SW 1271 (cell line): Measurements from ENCODE around the gene ARHGAP35.
"Not testable (repeated sequence)": the region's sequence is repeated elsewhere in the genome, so short reads cannot be mapped to it uniquely, and the experiment has no call there.

ENCODE experiments used
- DNase-seq, 2 experiments: peaks; one replicate each; lab custom pipeline; 2025; lab: John Stamatoyannopoulos, UW

Gene ARHGAP35

DNA sequence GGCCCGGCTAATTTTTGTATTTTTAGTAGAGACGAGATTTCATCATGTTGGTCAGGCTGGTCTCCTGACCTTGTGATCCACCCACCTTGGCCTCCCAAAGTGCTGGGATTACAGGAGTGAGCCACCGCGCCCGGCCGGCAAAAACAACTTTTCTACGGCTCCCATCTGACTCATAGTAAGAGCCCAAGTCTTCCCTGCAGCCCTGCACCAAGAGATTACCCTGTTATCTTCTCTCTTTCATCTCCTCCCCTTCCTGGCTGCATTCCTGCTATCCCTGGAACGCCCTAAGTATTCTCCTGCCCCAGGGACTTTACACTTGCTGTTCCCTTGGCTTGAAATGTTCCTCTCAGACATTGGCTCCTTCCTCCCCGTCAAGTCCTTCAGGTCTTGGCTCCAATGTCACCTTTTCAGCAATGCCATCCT is 16.7 kb upstream of the ARHGAP35 start:
- no peak for DNase-seq

DNA sequence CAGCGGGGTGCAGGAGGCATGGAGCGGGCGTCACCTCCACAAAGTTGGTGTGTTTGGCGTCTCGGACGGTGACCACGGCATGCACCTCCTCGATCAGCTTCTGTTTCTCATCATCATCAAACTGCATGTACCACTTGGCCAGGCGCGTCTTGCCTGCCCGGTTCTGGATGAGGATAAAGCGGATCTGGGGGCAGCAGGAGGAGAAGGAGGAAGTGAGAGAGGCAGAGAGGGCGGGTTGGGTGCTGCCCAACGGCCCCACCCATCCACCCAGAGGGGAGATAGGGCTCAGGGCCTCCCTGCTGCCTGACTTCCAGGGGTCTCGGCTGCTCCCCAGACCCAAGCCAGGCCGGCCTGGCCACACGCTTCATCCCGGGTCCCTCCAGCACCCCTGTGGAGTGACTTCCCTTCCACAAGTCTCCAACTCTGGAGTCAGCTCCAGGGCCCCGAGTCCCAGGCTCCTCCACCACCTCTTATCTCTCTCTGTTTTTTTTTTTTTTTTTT is 14.8 kb upstream of the ARHGAP35 start:
- DNase-seq = no peak

GRCh38 chr19:46847528-46847927 is 13.3 kb upstream of the ARHGAP35 start:
- DNase-seq = no peak

GRCh38 chr19:46848389-46848788 is 12.4 kb upstream of the ARHGAP35 start:
- DNase-seq = no peak

GRCh38 chr19:46849610-46850009 is 11.2 kb upstream of the ARHGAP35 start:
- no peak for DNase-seq

GRCh38 chr19:46850228-46851203 is 10.3 kb upstream of the ARHGAP35 start, which contains the start of gene AP2S1:
TSS of gene AP2S1 (minus strand) at chr19:46850846. CDS start at chr19:46850766, 80 bp downstream.
- peak; percentile 97 for DNase-seq

GRCh38 chr19:46852830-46853229 is 8.0 kb upstream of the ARHGAP35 start:
- DNase-seq = no peak

- DNase-seq = not testable (repeated sequence)
These were observed 6.1 kb upstream of the ARHGAP35 start for GRCh38 chr19:46854698-46855097.

- peak; percentile 42 to 84 for DNase-seq
These were observed 4.5 kb upstream of the ARHGAP35 start for GRCh38 chr19:46856062-46857022.

GRCh38 chr19:46859637-46860124 is 1.1 kb upstream of the ARHGAP35 start:
- DNase-seq = no peak

GRCh38 chr19:46860125-46860845 is 512 bp upstream of the ARHGAP35 start:
- peak; percentile 81 to 94 for DNase-seq

DNA sequence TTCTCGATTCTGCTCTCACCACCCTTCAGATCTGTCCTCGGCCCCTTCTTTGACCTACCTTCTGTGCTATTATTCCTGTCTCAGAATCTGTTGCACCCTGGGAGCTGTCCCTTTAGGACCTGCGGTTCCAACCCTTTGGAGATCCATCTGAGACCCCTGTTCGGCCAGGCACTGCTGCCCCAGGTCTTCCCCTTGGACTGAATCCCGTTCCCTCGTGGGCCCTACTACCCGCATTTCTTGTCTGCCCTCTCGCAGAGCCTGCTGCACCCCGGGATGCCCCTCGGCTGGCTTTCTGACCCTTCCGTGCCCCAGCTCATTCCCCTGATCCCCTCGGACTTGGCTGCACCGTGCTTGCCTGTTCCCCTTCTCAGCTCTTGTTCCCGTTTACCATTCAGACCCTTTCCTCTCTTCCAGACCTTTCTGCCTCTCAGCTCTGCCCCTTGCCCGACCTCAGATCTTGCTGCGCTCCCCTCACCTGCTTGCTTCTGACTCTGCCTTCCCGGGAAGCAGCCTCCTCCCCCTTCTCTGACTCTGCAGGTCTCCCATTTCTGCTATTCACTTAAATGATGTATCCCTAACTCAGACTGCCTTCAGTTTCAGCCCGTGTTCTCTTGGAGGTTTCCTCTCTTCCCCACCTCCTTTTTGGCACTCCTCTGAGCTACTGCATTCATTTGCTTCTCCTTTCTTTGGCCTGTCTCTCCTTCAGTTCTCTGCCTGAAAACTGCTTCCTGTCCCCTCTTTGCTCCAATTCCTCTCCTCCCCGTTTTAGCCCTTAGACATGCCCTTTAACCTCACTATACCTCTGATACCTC is 1.1 kb downstream of the ARHGAP35 start:
- DNase-seq = no peak

DNA sequence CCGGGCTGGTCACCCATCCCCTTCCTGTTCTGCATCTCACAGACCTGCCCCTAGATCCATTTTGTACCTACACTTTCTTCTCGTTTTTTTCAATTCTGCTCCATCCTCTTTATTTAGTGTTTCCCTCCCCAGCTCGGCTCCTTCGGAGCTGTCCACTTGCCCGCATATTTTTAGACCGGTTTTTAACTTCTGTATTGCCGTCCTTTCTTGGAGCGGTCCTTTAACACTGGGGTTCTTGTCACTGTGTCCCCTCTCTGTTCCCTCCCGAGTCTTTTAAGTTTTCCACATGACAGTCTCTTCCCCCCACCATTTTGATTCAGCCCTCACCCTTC is 1.7 kb downstream of the ARHGAP35 start:
- DNase-seq = no peak

DNA sequence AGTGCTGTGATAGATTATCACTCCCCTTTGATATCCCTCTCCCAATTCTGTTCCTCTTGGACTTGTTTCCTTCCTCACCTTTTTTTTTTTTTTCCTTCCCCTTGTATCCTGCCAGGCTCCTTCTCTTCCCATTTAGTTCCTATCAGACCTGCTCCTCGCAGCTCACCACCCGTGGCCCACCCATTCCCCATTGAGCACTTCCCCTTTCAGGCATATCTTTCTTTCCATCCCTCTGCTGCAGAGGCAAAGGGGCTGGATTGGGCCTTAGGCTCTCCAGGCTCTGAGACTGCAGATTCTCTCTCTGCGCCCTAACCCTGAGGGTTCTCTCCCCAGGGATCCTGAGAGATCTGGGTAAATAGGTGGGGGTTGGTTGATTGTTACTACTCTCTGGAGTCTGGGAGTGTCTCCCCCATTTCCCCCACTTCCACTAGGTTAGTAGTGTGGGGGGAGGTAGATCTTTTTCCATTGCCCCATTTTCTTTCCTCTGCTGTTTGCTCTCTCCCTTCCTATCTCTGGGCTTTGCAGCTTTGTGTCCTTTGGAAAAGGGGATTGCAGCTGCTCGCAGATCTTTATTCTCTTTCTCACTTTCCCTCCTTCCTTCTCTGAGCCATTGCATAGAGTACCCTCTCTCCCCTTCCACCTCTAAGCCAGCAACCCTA is 2.3 kb downstream of the ARHGAP35 start:
- no peak for DNase-seq

DNA sequence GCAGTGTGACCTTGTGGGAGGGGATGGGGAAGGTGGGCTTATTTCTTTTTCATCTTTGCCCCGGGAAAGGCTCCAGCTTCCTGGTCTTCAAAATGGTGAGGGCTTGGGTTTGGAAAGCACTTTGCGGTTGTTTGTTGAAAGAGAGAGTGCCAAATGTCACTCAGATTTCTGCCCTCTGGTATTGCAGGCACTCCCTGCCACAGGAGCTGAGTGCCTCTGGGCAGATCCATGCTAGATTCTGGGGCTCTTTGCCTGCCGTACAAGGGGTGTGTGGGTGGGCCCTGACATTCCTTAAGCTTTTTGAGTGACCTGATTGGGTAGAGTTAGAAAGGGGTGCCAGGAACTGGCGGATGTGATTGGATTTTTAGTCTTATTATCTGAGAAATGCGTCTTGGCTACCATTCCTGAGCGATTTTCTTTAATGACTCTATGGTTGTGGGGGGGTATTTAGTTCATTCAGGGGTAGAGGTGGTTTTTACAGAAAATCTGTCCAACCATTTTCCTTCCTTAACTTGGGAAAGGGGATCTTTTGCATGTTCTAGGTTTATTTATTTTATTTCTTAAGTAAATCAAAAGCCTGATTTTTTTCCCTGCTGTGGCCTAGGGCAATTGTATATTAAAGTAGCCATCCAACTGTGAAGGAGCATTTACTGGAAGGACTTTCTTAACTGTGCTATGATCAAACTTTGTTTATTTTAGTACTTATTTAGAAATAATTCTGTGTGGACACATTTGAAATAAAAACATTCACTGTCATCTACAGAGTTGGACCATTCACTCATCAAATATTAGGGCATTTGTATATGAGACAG is 3.2 kb downstream of the ARHGAP35 start:
- no peak for DNase-seq

- DNase-seq = no peak
These were observed 5.8 kb downstream of the ARHGAP35 start for GRCh38 chr19:46866407-46867136.

- no peak for DNase-seq
These were observed 6.4 kb downstream of the ARHGAP35 start for GRCh38 chr19:46867170-46867569.

DNA sequence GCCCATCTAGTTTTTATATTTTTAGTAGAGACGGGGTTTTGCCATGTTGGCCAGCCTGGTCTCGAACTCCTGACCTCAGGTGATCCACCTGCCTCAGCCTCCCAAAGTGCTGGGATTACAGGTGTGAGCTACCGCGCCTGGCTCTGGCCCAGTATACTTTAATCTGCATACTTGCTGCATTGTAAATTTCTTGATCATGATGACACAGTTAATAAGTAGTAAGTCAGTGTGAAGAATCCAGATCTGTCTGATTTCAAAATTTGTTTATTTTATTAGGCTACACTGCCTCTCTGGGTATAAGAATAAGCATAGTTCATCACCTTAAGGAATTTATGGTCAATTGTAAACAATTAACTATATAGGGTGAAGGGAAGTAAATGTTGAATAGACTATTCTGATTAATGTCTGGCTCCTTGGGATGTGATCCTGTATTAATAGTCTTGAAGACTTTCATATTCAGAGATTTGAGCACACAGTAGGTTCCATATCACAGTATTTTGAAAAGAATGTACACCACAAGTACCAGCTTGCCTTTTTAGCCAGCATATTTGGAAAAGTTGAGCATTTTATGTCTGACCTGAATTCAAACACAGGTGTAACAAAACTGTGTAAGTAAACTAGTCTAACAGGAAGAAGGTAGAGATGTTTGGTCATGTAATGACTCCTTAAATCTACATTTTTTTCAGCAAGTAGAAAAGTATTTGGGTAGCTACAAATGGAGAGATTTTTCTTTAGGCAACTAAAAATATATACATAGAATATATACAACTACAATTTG is 7.4 kb downstream of the ARHGAP35 start:
- no peak for DNase-seq
